Chondrocyte (in vitro differentiated cells): ENCODE results near the gene PML. TPM values are rescaled to one million over a fixed set of nuclear protein-coding genes. Genes with fewer than 3 reads are reported as not detected.

Experiments used
- DNase-seq: peaks from one replicate; pipeline ENCODE4 v3.0.0; 2021; ENCODE audit warnings: mixed read lengths, low spot score
- H3K27ac Mint-ChIP-seq: one replicate; pipeline ENCODE4 v1.8.0; 2021; ENCODE audit warnings: mild to moderate bottlenecking, moderate library complexity, mixed read lengths; ENCODE audit not compliant: unreplicated experiment
- H3K27me3 Mint-ChIP-seq: 2 replicates; pipeline ENCODE4 v1.8.0; 2021; ENCODE audit warnings: low read depth, mixed read lengths
- H3K36me3 Mint-ChIP-seq: 2 replicates; pipeline ENCODE4 v1.8.0; 2021; ENCODE audit warnings: low read depth, mixed read lengths
- H3K4me1 Mint-ChIP-seq: 2 replicates; pipeline ENCODE4 v1.8.0; 2021; ENCODE audit warnings: low read depth, mild to moderate bottlenecking, mixed read lengths
- H3K4me3 Mint-ChIP-seq: one replicate; pipeline ENCODE4 v1.8.0; 2021; ENCODE audit warnings: mild to moderate bottlenecking, moderate library complexity, mixed read lengths; ENCODE audit not compliant: unreplicated experiment
- H3K9me3 Mint-ChIP-seq: 2 replicates; pipeline ENCODE4 v1.8.0; 2021; ENCODE audit warnings: low read depth, mixed read lengths
- total RNA-seq: library from RNA; stranded (reverse); gene quantifications from 3 replicates; pipeline ENCODE4 v1.2.1, GENCODE V29; 2021
- TF ChIP-seq, protein P1 (sequence below): fragments of 200-600 bp; sonication (generic); IDR thresholded peaks from 2 replicates; pipeline ENCODE4 v1.5.0; 2021; ENCODE audit warnings: antibody characterized with exemption, mild to moderate bottlenecking, moderate library complexity

The PML gene
- total RNA-seq, 1 donor from 2014 or later, result 40.0 TPM

DNA sequence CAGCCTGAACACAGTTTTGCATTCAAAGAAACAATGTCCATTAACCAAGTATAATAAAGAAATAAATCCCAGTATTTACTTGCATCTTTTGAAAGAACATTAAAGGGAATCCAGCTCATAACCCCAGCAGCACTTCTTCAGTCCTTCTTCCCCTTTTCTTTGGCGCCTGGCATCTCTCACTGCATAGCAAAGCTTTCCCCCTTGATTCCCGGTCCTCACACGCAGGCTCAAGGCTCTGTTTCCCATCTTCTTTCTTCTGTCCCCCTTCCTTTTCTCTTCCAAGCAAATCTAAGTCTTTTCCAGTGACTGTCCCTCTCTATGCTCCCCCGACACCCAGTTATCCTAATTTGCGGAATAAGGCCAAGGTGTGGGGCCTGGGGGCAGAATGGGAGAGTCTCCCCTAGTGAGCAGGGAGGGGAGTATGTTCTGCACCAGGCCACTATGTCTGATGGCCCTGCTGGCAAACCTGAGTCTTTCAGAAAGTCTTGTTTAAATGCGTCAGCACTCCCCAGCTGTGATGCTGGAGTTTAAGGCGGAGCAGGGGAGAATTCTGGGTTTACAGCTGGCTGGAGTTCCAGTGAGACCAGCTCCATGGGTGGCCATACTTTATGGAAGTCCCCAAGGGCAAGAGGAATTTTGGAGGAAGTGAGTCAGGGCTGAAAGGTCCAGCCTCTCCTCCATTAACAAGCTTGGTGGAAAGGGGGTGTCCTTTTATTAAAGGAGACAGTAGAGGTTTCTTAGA lies 45.8 kb downstream of the PML start:
- Mint-ChIP-seq H3K36me3 (peaks cover 15% of the 10 kb centered on the region), H3K4me3 (peak overlapping the region; percentile 35), H3K27me3 (no peaks in the 10 kb centered on the region), H3K4me1 (peaks cover 39% of the 10 kb centered on the region), H3K9me3 (no peaks in the 10 kb centered on the region), H3K27ac (peak overlapping the region; percentile 93)
- no peak for DNase-seq
- TF ChIP-seq, protein P1, sequence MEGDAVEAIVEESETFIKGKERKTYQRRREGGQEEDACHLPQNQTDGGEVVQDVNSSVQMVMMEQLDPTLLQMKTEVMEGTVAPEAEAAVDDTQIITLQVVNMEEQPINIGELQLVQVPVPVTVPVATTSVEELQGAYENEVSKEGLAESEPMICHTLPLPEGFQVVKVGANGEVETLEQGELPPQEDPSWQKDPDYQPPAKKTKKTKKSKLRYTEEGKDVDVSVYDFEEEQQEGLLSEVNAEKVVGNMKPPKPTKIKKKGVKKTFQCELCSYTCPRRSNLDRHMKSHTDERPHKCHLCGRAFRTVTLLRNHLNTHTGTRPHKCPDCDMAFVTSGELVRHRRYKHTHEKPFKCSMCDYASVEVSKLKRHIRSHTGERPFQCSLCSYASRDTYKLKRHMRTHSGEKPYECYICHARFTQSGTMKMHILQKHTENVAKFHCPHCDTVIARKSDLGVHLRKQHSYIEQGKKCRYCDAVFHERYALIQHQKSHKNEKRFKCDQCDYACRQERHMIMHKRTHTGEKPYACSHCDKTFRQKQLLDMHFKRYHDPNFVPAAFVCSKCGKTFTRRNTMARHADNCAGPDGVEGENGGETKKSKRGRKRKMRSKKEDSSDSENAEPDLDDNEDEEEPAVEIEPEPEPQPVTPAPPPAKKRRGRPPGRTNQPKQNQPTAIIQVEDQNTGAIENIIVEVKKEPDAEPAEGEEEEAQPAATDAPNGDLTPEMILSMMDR, result peak; percentile 35

DNA sequence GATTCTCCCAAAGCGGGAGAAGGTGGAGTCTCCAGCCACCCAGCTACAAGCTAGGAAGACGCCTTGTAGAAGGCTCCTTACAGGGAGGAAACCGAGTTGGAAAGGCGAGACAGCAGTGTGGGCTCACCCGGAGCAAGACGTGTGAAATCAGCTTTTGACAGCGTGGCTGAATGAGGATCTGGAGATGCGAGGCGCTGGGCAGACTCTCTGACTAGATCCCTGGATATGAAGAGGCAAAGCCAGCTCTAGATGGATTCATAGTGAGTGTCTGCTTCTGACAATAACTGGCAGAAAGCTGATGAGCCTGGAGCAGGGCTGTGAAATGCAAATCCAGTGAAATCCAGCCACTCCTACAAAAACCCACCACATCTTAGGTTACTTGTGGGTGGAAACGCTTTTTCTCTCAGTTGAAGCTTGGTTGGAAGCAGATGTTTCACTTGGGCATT lies 46.8 kb downstream of the PML start:
- peaks cover 12% of the 10 kb centered on the region for H3K36me3 Mint-ChIP-seq
- TF ChIP-seq, protein P1, result no peak
- no peaks in the 10 kb centered on the region for H3K9me3 Mint-ChIP-seq
- no peaks in the 10 kb centered on the region for H3K27me3 Mint-ChIP-seq
- H3K27ac Mint-ChIP-seq, result peak overlapping the region; percentile 93
- DNase-seq, result no peak
- H3K4me1 Mint-ChIP-seq, result peaks cover 46% of the 10 kb centered on the region
- no peak overlapping the region for H3K4me3 Mint-ChIP-seq

DNA sequence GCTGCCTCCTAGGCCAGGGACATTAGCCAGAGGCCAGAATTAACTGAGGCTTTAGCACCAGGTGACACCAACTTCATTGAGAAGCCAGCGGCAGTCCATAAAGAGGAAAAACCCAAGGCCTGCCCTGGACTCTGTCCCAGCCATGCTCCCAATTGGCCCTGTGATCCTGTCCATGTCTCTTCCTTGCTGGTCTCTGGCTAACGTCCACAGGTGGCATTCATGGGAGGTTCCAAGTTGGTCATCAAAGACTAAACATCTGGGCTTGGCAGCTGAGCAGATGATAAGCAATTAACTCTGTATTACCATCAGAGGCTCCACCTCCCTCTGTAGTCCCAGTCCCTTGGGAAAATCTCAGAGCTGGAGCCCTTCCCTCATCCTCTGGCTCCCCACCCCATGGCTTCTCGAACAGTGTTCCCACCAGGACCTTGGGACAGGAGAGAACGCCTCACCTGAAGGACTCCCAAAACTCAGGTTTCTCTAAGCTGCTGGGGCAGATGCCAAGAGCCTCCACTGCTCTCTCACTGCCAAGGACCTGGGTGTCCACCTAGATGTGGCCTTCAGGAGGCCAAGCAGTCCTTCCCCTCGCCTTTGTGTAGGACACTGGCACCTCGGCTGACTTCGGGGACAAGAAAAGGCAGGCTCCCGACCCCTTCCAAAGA lies 47.4 kb downstream of the PML start:
- no peak for DNase-seq
- Mint-ChIP-seq H3K36me3 (peaks cover 7% of the 10 kb centered on the region), H3K27ac (no peak overlapping the region)

DNA sequence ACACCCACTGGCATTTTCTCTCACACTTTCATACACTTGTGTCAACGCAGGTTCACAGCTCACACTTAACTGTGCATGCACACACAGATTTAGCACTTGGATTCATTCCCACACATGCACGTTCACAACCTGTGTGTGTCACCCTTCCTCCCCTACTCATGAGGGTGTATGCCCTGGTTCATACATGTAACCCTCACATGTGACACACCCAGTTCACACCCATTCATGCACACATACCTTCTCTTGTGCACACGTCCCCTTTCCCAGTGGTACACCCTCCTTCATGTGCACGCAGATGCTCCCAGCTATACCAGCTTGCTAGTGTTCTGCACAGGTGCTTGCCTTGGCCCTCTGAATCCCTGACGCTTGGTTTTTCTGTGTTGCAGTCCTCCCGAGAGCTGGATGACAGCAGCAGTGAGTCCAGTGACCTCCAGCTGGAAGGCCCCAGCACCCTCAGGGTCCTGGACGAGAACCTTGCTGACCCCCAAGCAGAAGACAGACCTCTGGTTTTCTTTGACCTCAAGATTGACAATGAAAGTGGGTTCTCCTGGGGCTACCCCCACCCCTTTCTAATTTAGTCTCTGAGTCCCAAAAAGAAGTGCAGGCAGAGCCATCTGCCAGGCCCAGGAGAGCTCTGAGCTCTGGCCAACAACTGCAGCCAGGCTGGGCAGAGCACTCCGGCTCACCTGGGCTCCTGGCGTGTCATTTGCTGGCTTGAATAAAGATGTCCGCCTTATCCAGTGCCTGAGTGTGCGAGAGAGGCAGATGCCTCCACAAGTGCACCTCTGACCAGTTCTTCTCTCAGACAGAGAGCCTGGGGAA lies 48.3 kb downstream of the PML start:
- Mint-ChIP-seq H3K4me1 (peaks cover 41% of the 10 kb centered on the region), H3K27me3 (no peaks in the 10 kb centered on the region), H3K27ac (no peak overlapping the region), H3K36me3 (peaks cover 7% of the 10 kb centered on the region), H3K9me3 (no peaks in the 10 kb centered on the region), H3K4me3 (no peak overlapping the region)
- no peak for DNase-seq
- TF ChIP-seq, protein P1, result no peak

More for the DNA sequence above, 47.4 kb downstream of the PML start:
- Mint-ChIP-seq H3K4me3 (no peak overlapping the region), H3K4me1 (peaks cover 43% of the 10 kb centered on the region), H3K9me3 (no peaks in the 10 kb centered on the region), H3K27me3 (no peaks in the 10 kb centered on the region)
- TF ChIP-seq, protein P1, result no peak
